CD4-positive, alpha-beta T cell treated with Interleukin-12 subunit alpha and Interleukin-12 subunit beta, for 1 hour (primary cell): ENCODE measurements around the gene PLD4.
"Not testable (repeated sequence)": the region's sequence is repeated elsewhere in the genome, so short reads cannot be mapped to it uniquely, and the experiment has no call there.

ENCODE experiments used
- DNase-seq: peaks from one replicate; pipeline ENCODE4 v3.0.0-alpha.2; 2020

The PLD4 gene

DNA sequence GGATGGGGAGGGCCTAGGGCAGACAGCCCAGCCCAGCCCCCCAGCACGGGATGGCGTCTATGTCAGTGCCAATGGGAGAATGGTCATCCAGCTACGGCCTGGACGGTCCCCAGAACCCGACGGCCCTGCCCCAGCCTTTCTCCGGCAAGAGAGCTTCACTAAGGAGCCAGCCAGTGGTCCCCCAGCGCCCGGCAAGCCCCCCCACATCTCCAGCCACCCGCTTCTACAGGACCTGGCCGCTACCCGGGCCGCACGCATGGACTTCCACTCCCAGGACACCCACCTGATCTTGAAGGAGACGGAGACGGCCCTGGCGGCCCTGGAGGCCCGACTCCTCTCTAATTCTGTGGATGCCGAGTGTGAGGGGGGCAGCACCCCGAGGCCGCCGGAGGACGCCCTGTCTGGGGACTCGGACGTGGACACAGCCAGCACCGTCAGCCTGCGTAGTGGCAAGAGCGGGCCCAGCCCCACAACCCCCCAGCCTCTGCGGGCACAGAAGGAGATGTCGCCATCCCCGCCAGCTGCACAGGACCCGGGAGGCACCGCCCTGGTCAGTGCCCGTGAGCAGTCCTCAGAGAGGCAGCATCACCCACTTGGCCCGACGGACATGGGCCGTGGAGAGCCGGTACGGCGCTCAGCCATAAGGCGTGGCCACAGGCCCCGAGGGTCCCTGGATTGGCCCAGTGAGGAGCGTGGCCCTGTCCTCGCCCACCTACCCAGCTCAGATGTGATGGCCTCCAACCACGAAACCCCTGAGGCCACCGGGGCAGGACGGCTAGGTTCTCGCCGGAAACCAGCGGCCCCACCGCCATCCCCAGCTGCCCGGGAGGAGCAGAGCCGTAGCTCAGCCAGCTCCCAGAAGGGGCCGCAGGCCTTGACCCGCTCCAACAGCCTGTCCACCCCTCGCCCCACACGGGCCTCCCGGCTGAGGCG lies 37.7 kb upstream of the PLD4 start:
- no peak for DNase-seq

DNA sequence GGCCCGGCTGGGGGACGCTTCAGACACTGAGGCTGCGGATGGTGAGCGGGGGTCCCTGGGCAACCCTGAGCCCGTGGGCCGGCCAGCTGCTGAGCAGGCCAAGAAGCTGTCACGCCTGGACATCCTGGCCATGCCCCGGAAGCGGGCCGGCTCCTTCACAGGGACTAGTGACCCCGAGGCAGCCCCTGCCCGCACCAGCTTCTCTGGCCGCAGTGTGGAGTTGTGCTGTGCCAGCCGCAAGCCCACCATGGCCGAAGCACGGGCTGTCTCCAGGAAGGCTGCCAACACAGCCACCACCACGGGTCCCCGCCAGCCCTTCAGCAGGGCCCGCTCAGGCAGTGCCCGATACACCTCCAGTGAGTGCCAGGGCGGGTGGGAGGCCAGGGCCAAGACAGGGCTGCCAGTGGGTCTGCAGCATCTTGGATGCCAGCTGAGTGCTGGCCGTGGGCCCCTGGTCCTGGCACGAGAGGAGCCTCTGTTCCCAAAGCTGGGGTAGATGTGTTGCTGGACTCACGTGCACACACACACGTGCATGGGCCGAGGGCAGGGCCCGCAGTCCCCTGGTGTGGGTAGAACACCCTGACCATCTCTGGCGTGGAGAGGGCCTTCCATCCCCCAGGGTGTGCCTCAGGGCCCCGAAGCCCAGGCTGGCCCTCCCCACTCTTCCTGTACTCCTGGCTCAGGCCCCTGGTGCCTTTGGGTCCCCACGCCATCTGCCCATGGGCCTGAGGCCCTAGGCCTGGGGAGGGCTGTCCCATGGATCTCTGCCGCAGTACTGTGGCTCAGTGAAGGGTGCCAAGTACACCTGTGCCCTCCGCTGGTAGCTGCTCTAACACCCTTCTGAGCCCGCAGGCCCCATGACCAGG lies 36.8 kb upstream of the PLD4 start:
- no peak for DNase-seq

DNA sequence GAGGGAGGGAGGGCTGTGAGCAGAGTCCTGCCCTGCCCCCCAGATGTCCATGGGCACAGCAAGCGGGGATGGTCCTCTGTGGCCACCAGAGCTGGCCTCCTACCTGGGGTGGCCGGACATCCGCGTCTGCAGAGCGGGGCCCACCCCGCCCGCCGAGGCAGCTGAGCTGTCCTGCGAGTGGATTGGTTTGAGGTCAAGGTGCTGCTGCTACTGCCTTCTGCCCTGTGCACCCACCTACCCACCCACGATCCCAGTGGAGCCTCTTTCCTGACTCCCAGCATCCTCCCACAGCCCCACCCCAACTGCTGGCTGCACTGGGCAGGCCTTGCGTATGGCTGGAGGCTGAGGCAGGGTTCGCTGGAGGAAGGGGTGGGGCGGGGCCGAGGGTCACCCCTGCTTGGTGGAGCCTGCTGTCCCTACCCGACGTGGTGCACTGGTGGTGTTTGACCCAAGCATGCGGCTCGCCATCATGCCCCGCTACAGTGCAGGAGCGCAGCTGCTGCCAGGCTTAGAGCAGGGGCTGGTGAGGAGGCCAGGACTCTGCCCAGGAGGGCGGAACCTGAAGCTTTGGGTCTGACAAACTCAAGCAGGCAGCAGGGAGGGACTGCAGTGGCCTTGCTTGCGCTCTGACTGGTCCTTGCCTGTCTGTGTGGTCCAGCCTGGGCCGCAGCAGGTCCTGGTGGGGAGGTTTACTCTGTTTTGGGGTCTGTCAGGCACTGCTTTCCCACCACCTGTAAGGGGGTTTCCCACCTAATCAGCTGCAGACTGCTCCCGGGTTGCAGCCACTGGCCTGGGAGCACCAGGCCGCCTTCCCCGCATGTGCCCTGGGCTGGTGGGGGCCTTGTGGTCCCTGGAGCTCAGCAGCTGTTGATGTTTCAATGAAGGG lies 35.9 kb upstream of the PLD4 start:
- no peak for DNase-seq

DNA sequence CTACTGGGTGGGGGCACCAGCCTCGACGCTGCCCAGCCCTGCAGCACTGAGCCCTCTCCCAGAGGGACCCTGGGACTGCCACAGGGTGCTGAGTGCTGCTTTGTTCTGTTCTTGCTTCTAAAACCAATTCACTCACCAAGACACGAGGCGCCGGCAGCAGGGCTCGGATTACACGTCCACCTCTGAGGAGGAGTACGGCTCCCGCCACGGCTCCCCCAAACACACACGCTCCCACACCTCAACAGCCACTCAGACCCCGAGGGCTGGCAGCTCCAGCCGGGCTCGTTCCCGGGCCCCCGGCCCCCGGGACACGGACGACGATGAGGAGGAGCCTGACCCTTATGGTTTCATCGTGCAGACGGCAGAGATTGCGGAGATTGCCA lies 35.3 kb upstream of the PLD4 start:
- DNase-seq, result no peak

DNA sequence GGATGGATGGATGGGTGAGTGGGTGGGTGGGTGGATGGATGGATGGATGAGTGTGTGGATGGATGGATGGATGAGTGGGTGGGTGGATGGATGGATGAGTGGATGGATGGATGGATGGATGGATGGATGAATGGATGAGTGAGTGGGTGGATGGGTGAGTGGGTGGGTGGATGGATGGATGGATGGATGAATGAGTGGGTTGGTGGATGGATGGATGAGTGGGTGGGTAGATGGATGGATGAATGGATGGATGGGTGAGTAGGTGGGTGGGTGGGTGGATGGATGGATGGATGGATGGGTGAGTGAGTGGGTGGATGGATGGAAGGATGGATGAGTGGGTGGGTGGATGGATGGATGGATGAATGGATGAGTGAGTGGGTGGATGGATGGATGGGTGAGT lies 34.4 kb upstream of the PLD4 start:
- DNase-seq, result not testable (repeated sequence)

DNA sequence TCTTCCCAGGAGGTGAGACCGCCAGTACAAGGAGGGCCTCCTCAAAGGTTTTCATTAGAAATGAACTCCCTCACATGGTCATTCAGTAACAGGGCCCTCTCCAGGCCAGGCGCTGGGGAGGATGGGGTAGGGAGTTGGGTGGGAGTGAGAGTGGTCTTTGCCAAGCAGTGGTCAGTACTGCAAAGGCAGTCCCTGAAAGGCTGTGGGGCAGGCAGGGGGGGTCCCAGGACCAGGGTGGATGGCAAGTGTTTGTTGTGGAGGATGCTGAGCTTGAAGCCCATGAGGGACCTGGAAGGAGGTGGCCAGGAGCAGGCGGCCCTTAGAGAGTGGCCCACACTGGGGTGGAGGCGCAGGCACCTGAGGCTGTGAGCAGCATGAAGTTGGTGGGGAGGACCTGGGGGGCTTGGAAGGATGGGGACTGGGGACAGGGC lies 33.5 kb upstream of the PLD4 start:
- DNase-seq, result no peak

DNA sequence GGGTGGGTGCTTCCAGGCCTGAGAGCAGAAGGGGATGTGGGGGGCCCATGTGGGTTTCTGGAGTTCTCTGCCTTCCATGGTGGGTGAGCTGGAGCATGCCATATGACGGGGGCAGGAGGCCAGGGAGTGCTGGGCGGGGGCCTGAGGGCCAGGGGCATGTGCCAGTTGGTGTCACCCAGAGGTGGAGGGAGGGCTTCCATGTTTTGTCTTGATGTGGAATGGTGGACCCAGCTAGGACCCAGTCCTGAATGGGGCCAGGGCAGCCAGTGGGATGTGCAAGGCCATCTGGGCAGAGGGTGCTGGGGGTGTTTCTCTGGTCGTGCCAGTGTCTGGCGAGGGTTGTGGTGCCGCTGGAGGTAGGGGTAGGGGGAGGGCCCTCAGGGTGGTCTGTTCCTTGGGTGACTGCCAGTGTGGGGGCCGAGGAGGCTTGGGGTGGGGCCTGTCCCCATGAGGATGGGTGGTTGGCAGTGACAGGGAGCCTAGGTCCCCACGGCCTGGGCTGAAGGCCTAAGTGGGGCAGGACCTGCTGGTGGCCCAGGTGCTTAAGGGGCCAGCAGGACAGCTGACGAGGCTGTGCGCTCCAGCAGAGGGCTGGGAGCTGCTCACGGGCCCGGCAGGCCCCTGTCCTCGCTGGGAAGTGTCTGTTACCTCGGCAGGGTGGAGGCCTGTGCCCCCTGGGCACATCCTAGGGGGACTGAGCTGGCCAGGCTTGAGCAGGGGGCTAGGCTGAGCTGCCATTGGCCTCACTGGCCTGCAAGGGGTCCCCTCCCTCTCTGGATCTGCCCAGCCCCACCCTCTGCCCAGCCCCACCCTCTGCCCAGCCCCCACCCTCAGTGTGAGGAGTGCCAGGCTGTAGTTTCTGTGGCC lies 32.8 kb upstream of the PLD4 start:
- DNase-seq, result no peak

DNA sequence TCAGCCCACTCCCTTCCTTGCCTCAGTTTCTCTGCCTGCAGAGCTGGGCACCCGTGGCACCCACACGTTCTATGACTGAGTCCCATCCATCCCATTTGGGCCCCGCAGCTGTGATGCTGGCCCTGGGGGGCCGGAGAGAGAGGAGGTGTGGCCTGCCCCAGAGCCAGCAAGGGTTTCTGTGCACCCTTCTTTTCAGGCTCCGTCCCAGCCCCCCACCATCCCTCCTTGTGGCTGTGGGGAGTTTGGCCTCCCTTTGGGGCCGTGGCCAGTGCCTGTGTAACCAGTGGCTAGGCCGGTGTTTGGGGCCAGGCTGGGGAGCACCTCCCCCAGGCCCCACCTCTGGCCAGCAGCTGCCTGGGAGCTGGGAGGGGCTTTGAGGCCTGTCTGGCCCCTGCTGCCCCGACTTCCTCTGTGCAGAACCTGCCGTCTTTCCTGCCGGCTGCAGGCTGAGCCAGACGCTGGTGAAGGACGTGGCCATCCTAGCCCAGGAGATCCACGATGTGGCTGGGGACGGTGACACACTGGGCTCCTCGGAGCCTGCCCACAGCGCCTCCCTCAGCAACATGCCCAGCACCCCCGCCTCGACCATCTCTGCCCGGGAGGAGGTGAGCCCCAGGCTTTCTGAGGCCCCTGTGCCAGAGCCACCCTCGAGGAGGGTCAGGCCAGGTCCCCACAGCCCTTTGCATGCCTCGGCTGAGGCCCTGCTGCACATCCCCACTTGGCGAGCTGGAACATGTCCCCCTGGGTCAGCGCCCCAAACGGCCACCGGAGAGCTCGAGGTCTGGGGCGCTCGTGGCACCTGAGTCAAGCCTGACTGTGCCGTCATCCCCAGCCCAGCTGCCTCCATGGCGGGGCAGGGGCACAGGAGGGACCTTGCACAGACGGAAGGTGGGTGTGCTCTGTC lies 31.9 kb upstream of the PLD4 start:
- DNase-seq, result no peak

DNA sequence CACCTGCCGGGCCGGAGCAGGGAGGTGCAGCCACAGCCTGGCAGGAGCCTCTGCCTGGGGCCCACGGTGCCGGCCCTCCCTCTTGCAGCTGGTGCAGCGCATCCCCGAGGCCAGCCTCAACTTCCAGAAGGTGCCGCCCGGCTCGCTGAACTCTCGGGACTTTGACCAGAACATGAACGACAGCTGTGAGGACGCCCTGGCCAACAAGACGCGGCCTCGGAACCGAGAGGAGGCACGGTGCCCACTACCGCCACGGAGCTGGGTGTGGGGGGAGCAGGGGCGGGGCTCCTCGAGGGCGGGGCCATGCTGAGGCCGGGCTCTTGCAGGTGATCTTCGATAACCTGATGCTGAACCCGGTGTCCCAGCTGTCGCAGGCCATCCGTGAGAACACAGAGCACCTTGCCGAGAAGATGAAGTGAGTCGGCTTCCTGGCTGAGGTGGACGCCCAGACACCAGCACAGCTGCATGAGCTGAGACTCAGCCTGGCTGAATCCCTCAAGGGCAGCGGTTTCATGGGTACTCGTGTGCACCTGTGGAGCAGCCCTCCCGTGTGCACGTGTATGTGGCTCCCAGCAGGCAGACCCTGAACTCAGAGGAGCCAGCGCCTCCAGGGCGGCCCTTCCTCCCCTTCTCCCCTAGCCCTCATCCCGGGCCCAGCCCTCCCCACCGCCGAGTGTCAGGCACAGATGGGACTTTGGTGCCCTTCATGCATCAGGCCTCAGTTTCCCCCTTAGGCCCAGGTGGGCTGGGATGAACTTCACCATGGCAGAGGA lies 31.1 kb upstream of the PLD4 start:
- DNase-seq, result no peak

DNA sequence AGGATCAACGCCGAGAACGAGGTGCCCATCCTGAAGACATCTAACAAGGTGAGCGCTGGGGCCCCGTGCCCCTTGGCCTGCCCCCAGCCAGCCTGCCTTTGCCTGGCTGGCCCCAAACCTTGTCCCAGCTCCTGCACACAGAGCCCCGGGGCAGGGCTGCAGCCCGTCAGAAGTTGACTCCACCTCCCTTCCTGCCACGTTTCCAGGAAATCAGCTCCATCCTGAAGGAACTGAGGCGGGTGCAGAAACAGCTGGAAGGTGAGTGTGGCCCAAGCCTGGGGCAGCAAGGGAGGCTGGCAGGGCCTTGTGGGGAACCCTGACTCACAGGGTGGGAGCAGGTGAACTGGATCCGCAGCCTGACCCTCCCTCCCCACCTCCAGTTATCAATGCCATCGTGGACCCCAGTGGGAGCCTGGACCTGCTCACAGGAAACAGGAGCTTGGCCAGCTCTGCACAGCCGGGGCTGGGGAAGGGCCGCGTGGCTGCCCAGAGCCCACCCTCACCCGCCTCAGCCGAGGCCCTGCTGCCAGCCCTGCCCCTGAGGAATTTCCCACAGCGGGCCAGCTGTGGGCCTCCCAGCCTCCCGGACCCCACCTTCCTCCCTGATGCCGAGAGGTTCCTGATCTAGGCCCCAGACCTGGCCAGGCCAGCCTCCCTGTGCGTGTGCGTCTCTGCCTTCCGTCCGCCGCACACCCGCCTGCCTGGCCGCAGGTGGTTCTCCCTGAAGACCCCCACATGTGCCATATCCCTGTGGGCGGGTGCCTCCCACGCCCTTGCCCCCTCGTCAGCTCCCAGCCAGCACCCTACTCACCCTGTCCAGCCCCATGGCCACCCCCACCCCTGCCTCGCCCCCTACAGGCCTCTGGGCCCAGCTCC lies 30.1 kb upstream of the PLD4 start:
- no peak for DNase-seq

DNA sequence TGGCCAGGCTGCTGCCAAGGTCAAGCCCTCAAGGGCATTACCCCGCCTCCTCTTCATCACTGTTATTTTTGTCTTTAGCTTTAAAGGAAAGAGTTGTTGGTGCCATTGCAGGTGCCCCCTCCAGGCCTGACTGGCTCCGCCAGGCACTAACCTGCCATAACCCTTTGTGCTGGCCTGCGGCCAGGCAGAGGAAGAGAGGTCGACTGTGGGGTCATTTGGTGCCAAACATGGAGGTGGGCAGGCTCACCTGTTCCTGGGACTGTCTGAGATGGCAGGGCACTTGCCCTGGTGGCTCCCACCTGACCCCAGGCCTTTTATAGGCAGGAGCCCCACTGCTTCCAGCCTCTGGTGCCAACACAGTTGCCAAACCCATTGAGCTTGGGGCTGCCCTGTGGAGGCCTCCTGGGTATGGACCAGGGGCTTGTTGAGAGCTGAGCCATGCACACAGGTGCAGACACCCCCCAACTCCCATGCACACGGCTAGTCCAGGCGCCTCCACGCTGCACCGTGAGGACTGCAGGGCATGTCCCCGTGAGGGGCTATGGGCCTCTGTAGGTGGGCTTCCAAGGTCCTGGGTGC lies 29.4 kb upstream of the PLD4 start:
- DNase-seq, result no peak

DNA sequence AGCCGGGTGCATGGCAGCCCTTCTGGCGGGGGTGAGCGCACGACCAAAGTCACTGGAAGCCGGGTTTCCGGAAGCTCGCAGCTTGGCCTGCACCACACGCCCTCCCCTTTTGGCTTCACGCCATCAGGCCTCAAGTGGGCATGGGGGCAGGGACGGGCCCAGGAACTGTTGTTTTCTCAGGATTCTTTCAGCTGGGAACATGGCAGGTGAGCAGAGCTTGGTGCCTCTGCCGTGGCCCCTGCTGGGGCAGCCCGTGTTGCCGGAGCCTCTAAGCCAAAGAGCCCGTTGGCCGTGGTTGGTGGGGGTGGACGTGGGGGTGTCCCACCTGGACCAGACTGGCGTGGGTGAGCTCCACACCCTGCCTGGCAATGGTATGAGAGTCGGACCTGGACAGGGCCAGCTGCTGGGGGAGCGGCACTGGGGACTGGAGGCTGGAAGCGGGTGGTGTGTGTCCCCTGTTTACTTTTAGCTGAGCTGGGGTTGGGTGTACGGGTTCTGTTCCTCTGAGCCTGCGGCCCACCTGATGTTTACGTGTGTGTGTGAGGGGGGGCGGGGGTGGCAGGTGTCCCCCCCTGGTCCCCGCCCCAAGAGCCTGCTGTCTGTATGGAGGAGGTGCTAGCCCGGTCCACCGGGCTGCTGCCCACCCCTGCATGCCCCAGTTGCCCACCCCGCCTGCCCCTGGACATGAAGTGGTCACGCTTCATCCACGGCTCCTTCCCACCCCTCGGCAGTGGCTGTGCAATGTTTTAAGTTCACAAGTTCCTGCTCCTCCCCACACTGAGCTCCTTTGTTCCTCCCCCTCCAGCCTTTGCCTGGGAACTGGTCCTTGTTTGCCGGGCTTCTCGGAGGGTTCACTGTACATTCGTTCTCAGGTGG lies 28.7 kb upstream of the PLD4 start:
- no peak for DNase-seq

DNA sequence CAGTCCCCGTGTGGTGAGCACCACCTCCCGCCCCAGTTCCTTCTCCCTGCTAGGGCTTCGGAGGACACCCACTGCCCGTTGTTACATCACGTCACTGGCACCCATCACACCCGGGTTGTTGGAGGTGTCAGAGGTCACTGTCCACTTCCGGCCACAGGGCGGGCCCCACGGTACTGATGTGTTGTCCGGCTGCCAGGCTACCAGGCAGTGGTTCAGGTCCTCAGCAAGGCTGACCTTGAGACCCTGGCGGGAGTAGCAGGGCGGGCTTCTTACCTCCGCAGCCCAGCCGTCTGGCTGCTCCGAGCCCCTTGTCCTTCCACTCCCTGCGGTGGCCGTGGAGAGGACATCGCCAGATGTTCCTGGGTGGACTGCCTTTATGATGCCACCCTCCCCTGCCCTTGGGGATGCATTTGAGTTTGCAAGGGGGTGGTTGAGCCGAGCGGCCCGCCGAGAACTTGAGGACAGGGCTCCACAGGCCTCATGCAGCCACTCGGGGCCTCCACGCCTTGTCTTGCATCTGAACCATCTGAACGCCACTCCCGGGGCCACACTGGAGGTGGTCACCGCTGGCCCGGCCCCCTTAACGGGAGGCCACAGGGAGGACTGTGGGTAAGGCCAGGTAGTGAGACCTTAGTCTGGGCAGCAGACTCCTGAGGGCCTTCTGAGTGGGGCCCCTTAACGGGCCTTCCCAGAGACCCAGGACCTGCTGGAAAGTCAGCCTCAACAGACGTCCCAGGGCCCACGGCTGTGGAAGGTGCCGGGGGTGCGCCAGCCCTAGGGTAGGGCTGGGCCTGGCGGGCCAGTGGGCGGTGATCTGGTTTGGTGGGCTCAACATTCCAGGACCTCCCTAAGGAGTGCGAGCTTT lies 27.1 kb upstream of the PLD4 start:
- no peak for DNase-seq

DNA sequence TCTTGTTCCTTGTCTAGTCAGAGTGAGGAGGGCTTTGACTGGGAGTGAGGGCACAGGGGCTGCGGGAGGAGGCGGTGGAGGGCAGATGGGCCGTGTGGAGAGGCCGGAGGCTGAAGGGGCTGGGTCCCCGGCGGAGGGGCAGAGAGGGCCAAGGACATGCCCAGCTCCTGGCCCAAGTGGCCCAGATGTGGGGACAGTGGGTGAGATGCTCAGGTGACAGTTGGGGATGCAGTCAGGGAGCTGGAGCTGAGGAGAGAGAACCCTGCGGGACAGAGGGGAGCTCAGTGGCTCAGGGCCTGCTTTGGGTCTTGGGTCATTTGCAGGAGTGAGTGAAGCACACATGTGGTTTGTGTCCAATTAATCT lies 26.5 kb upstream of the PLD4 start:
- DNase-seq, result no peak

DNA sequence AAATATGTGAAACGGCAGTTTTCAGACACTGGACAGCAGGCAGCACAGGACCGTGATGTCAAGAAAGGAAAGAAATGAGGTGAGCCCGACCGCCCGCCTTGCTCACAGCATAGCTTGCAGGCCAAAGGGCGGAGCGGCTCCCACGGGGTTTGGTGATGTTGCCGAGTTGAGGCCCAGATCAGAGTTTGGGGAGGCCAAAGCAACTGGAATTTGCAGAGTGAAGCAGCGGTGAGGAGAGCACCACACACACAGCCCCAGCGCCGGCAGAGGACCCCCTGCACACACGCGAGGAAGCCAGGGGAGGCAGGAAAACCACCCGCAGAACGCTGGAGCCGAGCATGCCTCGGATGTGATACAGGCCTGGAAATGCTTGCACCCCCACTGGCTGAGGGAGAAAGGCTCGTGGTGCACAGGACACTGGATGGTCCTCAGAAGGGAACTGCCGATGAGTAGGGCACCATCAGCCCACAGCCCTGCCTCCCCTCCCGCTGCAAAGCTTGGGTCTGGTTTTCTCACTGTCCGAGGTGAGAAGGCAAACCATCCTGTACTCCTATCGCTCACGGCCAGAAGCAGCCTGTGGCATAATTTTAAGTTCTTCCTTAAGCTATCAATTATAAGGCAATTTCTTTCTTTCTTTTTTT lies 25.7 kb upstream of the PLD4 start:
- no peak for DNase-seq

DNA sequence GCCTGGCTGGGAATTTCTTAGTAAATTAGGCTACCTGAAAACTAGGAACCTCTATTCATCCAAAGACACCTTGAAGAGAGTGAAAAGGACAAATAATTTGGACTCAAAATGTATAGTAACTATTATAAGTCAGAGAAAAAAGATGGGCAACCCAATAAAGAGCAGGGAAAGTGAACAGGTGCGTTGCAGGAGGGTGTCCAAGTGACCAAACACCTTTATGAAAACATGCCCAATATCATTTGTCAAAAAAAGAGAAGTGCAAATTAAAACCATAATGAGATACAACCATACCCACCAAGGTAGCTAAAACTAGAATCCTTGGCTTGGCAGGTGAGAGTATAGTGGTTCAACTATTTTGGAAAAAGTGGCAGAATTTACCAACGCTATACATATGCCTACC lies 24.9 kb upstream of the PLD4 start:
- no peak for DNase-seq
